SK-N-SH (cell line): ENCODE measurements around the gene ZFAND2A. TPM values are rescaled to one million over a fixed set of nuclear protein-coding genes. Genes with fewer than 3 reads are reported as not detected.
A peak's percentile ranks its signal among the peaks of the same experiment; 100 is the strongest.

Experiments
- CTCF ChIA-PET: fragments of 300-600, 350-600 bp; formaldehyde crosslinking; extraction: SDS; loops from one replicate; lab custom pipeline; 2021; lab: Yijun Ruan, JAX
- POLR2A ChIA-PET: fragments of 350-600 bp; sonication (Branson Sonifier 250); formaldehyde crosslinking; extraction: SDS; loops from one replicate; lab custom pipeline; 2020; ENCODE audit warnings: antibody characterized with exemption, inconsistent platforms; lab: Yijun Ruan, JAX
- DNase-seq: peaks from one replicate; pipeline ENCODE4 v3.0.0; 2012
- H2AFZ ChIP-seq: fragments of 200-600 bp; sonication (generic); 2 replicates; pipeline ENCODE4 v1.8.1; 2016; ENCODE audit warnings: antibody characterized with exemption, mild to moderate bottlenecking, low read depth
- H3F3A ChIP-seq: fragments of 200-600 bp; sonication (generic); replicated peaks from 2 replicates; pipeline ENCODE3; 2016; ENCODE audit warnings: antibody characterized with exemption, mild to moderate bottlenecking; ENCODE audit not compliant: insufficient read depth
- H3K27ac ChIP-seq, 2 experiments: fragments of 200-500 bp in 1 of 2; fragments of 200-600 bp in 1 of 2; sonication (Bioruptor generic) in 1 of 2; sonication (generic), shearing (Covaris generic) in 1 of 2; 2 replicates each; pipeline versions ENCODE4 v1.5.1 to v1.6.1; 2014 to 2016; ENCODE audit warnings: low read depth in 2 of 2, inconsistent platforms in 1 of 2, low read length in 1 of 2, mild to moderate bottlenecking in 1 of 2, mixed read lengths in 1 of 2
- H3K27me3 ChIP-seq: fragments of 200-600 bp; sonication (generic), shearing (Covaris generic); 2 replicates; pipeline ENCODE4 v1.6.1; 2016; ENCODE audit warnings: mixed run types; ENCODE audit not compliant: insufficient read depth
- H3K36me3 ChIP-seq, 2 experiments: fragments of 200-500 bp in 1 of 2; fragments of 200-600 bp in 1 of 2; sonication (Bioruptor generic) in 1 of 2; sonication (generic) in 1 of 2; replicated peaks in 1 of 2; 2 replicates each; pipeline versions ENCODE3 to v1.5.1; 2014 to 2016; ENCODE audit warnings: low read length in 1 of 2, mild to moderate bottlenecking in 1 of 2; ENCODE audit not compliant: insufficient read depth in 2 of 2, control insufficient read depth in 1 of 2
- H3K4me1 ChIP-seq, 2 experiments: fragments of 200-500 bp in 1 of 2; fragments of 200-600 bp in 1 of 2; sonication (Bioruptor generic) in 1 of 2; sonication (generic), shearing (Covaris generic) in 1 of 2; 2 replicates each; pipeline versions ENCODE4 v1.5.1 to v1.6.1; 2014 to 2016; ENCODE audit warnings: low read depth in 1 of 2, low read length in 1 of 2, mixed run types in 1 of 2; ENCODE audit not compliant: insufficient read depth in 2 of 2, control insufficient read depth in 1 of 2
- H3K4me2 ChIP-seq: fragments of 200-600 bp; sonication (generic), shearing (Covaris generic); 2 replicates; pipeline ENCODE4 v1.6.1; 2017; ENCODE audit warnings: mixed run types
- H3K4me3 ChIP-seq, 2 experiments: fragments of 200-500 bp in 1 of 2; fragments of 200-600 bp in 1 of 2; sonication (Bioruptor generic) in 1 of 2; sonication (generic), shearing (Covaris generic) in 1 of 2; 2 replicates each; pipeline versions ENCODE4 v1.5.1 to v1.8.1; 2014 to 2016; ENCODE audit warnings: low read depth in 2 of 2, inconsistent platforms in 1 of 2, low read length in 1 of 2, mild to moderate bottlenecking in 1 of 2, mixed read lengths in 1 of 2, moderate library complexity in 1 of 2
- H3K79me2 ChIP-seq: fragments of 200-600 bp; sonication (generic); 2 replicates; pipeline ENCODE4 v1.8.1; 2017; ENCODE audit warnings: mild to moderate bottlenecking; ENCODE audit not compliant: insufficient read depth
- H3K9ac ChIP-seq: fragments of 200-600 bp; sonication (generic); 2 replicates; pipeline ENCODE4 v1.6.1; 2017; ENCODE audit warnings: mixed run types
- H3K9me2 ChIP-seq: fragments of 200-600 bp; sonication (generic); 2 replicates; pipeline ENCODE4 v1.6.1; 2017; ENCODE audit warnings: mixed run types
- H3K9me3 ChIP-seq: fragments of 200-600 bp; sonication (generic); 2 replicates; pipeline ENCODE4 v1.6.1; 2017; ENCODE audit warnings: mixed run types, mild to moderate bottlenecking, moderate library complexity
- H4K20me1 ChIP-seq: fragments of 200-600 bp; sonication (generic); 2 replicates; pipeline ENCODE4 v1.6.1; 2017; ENCODE audit warnings: mild to moderate bottlenecking, mixed run types; ENCODE audit not compliant: insufficient read depth
- EZH2phosphoT487 ChIP-seq: fragments of 200-600 bp; sonication (generic); IDR thresholded peaks from 2 replicates; pipeline ENCODE4 v1.6.1; 2017; ENCODE audit warnings: low read depth, mixed run types, mild to moderate bottlenecking, antibody characterized with exemption, moderate library complexity, borderline replicate concordance
- FOXJ3 ChIP-seq: sonication (generic); formaldehyde crosslinking; IDR thresholded peaks from 2 replicates; pipeline ENCODE4 v1.5.1; 2020; ENCODE audit warnings: mild to moderate bottlenecking, missing genetic modification reagents
- FOXM1 ChIP-seq: IDR thresholded peaks from 2 replicates; pipeline ENCODE4 v1.4.0; 2012; ENCODE audit warnings: low read depth, mild to moderate bottlenecking
- JUND ChIP-seq: IDR thresholded peaks from 2 replicates; pipeline ENCODE4 v1.4.0; 2012
- MAX ChIP-seq: IDR thresholded peaks from 2 replicates; pipeline ENCODE4 v1.4.0; 2012; ENCODE audit warnings: low read depth
- NFIC ChIP-seq: IDR thresholded peaks from 2 replicates; pipeline ENCODE4 v1.4.0; 2012; ENCODE audit warnings: borderline replicate concordance
- TCF12 ChIP-seq: IDR thresholded peaks from 2 replicates; pipeline ENCODE4 v1.4.0; 2012
- WGBS: methylation state at CpG from one replicate; pipeline ENCODE4 v1.1.6; 2017; ENCODE audit warnings: low lambda C conversion rate; 5-methylcytosine and 5-hydroxymethylcytosine counted together
- polyA plus RNA-seq, 3 experiments: library from polyadenylated mRNA; depleted of rRNA; stranded (reverse); fragments of >200 nt; gene quantifications; 2 replicates each; pipeline ENCODE4 v1.2.3, GENCODE V29; 2012
- TF ChIP-seq, protein P1 (sequence below): IDR thresholded peaks from 2 replicates; pipeline ENCODE4; 2012

The ZFAND2A gene
- polyA plus RNA-seq, 1 of the 3 experiments (the other 2 are of a cell fraction): 38.9 TPM

GRCh38 chr7:1201916-1202315, 41.9 kb upstream of the ZFAND2A start:
- H3K9me3 ChIP-seq: no peaks in the 10 kb centered on the region
- H3K4me1 ChIP-seq: peaks cover 0 to 3% of the 10 kb centered on the region in 2 experiments; a peak in 1 of 4 replicates
- ChIA-PET POLR2A (no interaction called here), CTCF (interaction anchor here (0.9 to 2.5 kb wide), 4 partner anchors 9 to 25 kb away, joined by 3 to 7 read pairs (median 4); no protein-coding TSS in a partner anchor)
- no peaks in the 10 kb centered on the region for H4K20me1 ChIP-seq
- TF ChIP-seq FOXJ3 (CRISPR knock-in tag): no peak
- TF ChIP-seq, protein P1, sequence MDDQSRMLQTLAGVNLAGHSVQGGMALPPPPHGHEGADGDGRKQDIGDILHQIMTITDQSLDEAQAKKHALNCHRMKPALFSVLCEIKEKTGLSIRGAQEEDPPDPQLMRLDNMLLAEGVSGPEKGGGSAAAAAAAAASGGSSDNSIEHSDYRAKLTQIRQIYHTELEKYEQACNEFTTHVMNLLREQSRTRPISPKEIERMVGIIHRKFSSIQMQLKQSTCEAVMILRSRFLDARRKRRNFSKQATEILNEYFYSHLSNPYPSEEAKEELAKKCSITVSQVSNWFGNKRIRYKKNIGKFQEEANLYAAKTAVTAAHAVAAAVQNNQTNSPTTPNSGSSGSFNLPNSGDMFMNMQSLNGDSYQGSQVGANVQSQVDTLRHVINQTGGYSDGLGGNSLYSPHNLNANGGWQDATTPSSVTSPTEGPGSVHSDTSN: no peak
- H3K4me3 ChIP-seq: no peak overlapping the region
- H2AFZ ChIP-seq: no peak overlapping the region
- no peak overlapping the region for H3K9ac ChIP-seq
- no peak for DNase-seq
- no peaks in the 10 kb centered on the region for H3K36me3 ChIP-seq
- no peak overlapping the region for H3K27ac ChIP-seq
- no peaks in the 10 kb centered on the region for H3K9me2 ChIP-seq
- H3K27me3 ChIP-seq: peaks cover 92% of the 10 kb centered on the region
- H3K79me2 ChIP-seq: no peaks in the 10 kb centered on the region
- 11% methylated on average over 15 of the region's 15 CpGs for WGBS
- no peak overlapping the region for H3K4me2 ChIP-seq
- peaks cover 7% of the 10 kb centered on the region for H3F3A ChIP-seq

DNA sequence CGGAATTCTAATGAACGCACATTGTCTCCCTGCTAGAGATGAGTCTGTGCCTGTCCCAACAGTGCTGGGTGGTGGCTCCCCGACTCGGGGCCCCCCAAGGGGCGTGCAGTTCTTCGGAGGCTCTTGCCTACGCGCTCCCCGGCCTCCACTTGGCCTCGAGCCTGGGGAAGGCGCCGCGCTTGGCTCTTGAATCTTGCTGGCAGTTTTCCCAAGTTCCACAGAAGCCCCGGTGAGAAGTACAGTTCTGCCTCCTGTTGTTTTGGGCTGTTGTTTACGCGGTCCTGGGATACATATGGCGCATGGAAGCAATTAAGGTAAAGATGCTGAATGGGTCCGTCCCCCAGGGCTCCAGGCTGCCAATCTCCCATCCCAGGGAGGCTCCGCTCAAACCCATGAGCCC, 40.0 kb upstream of the ZFAND2A start:
- no peak overlapping the region for H3K4me3 ChIP-seq
- H3K79me2 ChIP-seq: no peaks in the 10 kb centered on the region
- no peak for DNase-seq
- peaks cover 0 to 3% of the 10 kb centered on the region in 2 experiments; a peak in 1 of 4 replicates for H3K4me1 ChIP-seq
- no peaks in the 10 kb centered on the region for H3K9me2 ChIP-seq
- no peaks in the 10 kb centered on the region for H4K20me1 ChIP-seq
- ChIA-PET POLR2A (no interaction called here), CTCF (interaction anchor here (0.6 kb wide), 1 partner anchor 151 kb away, joined by 3 read pairs; no protein-coding TSS in a partner anchor)
- no peak overlapping the region for H3K9ac ChIP-seq
- no peaks in the 10 kb centered on the region for H3K9me3 ChIP-seq
- H3K27me3 ChIP-seq: peaks cover 75% of the 10 kb centered on the region
- 5% methylated on average over 17 of the region's 19 CpGs for WGBS
- TF ChIP-seq EZH2phosphoT487: peak; percentile 32; the same call in 1 of the 2 replicates
- TF ChIP-seq JUND: no peak
- peaks cover 7% of the 10 kb centered on the region for H3F3A ChIP-seq
- no peak overlapping the region for H3K27ac ChIP-seq
- H3K36me3 ChIP-seq: no peaks in the 10 kb centered on the region
- no peak overlapping the region for H2AFZ ChIP-seq
- no peak overlapping the region for H3K4me2 ChIP-seq

DNA sequence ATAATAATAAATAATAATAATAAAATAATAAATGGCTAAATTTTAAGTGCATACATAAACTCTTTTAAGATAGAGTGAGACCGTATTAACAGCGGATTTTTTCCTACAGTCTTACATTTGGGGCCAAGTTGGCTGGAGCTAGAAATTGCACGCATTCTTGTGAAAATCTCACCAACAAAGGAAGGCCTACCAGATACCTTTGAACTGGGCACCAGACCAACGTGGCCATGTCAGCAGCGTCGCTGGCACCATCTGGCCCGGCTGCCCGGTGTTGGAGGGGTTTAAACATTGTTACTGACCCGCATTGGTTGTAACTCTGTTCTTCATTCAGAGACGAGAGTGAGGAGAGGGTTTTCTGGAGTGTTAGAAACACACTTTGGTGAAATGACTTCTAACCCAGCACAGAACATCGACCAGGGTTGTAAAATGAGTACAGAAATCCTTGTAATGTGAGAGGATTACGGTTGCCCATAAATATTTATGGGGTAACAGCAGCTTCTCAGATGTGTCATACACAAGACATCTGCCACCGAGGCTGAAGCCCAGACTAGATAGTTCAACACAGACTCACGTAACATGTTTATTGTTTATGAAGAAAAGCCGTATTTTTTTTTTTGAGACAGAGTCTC, 38.1 kb upstream of the ZFAND2A start:
- TF ChIP-seq JUND (no peak), FOXM1 (no peak), TCF12 (peak; percentile 16; the same call in 1 of the 2 replicates), NFIC (0 out of 2 replicates have a peak, but pooled peaks have one; percentile 30), MAX (0 out of 2 replicates have a peak, but pooled peaks have one; percentile 16)
- no peaks in the 10 kb centered on the region for H3K79me2 ChIP-seq
- CTCF ChIA-PET: interaction anchor here (0.6 to 2.0 kb wide), 7 partner anchors 12 to 876 kb away, joined by 3 to 8 read pairs (median 5); no protein-coding TSS in a partner anchor
- H3K27me3 ChIP-seq: peaks cover 56% of the 10 kb centered on the region
- 0 out of 2 replicates have a peak overlapping the region, but pooled peaks have one; percentile 11 for H3K4me2 ChIP-seq
- H3K4me3 ChIP-seq: no peak overlapping the region
- no peaks in the 10 kb centered on the region for H3K9me3 ChIP-seq
- DNase-seq: no peak
- H2AFZ ChIP-seq: no peak overlapping the region
- peaks cover 0 to 3% of the 10 kb centered on the region in 2 experiments; a peak in 1 of 4 replicates for H3K4me1 ChIP-seq
- H3K36me3 ChIP-seq: no peaks in the 10 kb centered on the region
- H3K9ac ChIP-seq: no peak overlapping the region
- POLR2A ChIA-PET: no interaction called here
- no peaks in the 10 kb centered on the region for H4K20me1 ChIP-seq
- H3K9me2 ChIP-seq: no peaks in the 10 kb centered on the region
- WGBS: 3% methylated on average over 15 of the region's 15 CpGs
- no peak overlapping the region for H3K27ac ChIP-seq
- H3F3A ChIP-seq: peaks cover 7% of the 10 kb centered on the region
